Dermis blood vessel endothelial cell (primary cell): ENCODE data around the gene COL4A4. TPM values are rescaled to one million over a fixed set of nuclear protein-coding genes. Genes with fewer than 3 reads are reported as not detected.

Source experiments
- DNase-seq: peaks from one replicate; pipeline ENCODE4 v3.0.0; 2010
- total RNA-seq: library from RNA; depleted of rRNA; stranded (reverse); fragments of >200 nt; gene quantifications from 2 replicates; pipeline ENCODE4 v1.2.3, GENCODE V29; 2014

The COL4A4 gene
- total RNA-seq, 1 donor from 2014 or later: 0.17 TPM

GRCh38 chr2:226978300-226978699 lies 185.7 kb downstream of the COL4A4 start:
- DNase-seq: no peak

- DNase-seq: no peak
Observed at GRCh38 chr2:226977775-226978190, 186.2 kb downstream of the COL4A4 start.

- no peak for DNase-seq
Observed at GRCh38 chr2:226973816-226974215, 190.2 kb downstream of the COL4A4 start.

- no peak for DNase-seq
Observed at GRCh38 chr2:226971770-226972169, 192.2 kb downstream of the COL4A4 start.

GRCh38 chr2:226971084-226971483 lies 192.9 kb downstream of the COL4A4 start:
- no peak for DNase-seq

- no peak for DNase-seq
Observed at GRCh38 chr2:226970362-226970761, 193.6 kb downstream of the COL4A4 start.

- no peak for DNase-seq
Observed at GRCh38 chr2:226969417-226970080, 194.5 kb downstream of the COL4A4 start.

GRCh38 chr2:226965376-226965775 lies 198.6 kb downstream of the COL4A4 start:
- no peak for DNase-seq

- DNase-seq: no peak
Observed at GRCh38 chr2:226963528-226963927, 200.5 kb downstream of the COL4A4 start.

- no peak for DNase-seq
Observed at GRCh38 chr2:226962176-226962773, 201.7 kb downstream of the COL4A4 start.

GRCh38 chr2:226959418-226959817 lies 204.6 kb downstream of the COL4A4 start:
- DNase-seq: no peak

GRCh38 chr2:226956659-226957058 lies 207.3 kb downstream of the COL4A4 start:
- DNase-seq: no peak

GRCh38 chr2:226953826-226954225 lies 210.2 kb downstream of the COL4A4 start:
- no peak for DNase-seq

- no peak for DNase-seq
Observed at GRCh38 chr2:226953206-226953605, 210.8 kb downstream of the COL4A4 start.

Other genes with a start within 250 kb of the COL4A4 start
- gene COL4A3, start 419 bp upstream of the COL4A4 start, total RNA-seq: under 0.01 TPM in 2 replicates
- 54.8 and 64.2 TPM in 2 replicates for gene MFF, start 161.0 kb upstream of the COL4A4 start, total RNA-seq
- gene TM4SF20, start 215.1 kb upstream of the COL4A4 start, total RNA-seq: not detected in 2 replicates
- gene SCYGR1, start 223.7 kb upstream of the COL4A4 start, total RNA-seq: not detected in 2 replicates